AG09319 (cell line): ENCODE measurements around the gene OLIG1.

Experiments
- DNase-seq: peaks from one replicate; pipeline ENCODE4 v3.0.0-alpha.2; 2010; ENCODE audit warnings: low read depth; ENCODE audit errors: extremely low read depth
- TF ChIP-seq, protein P1 (sequence below): IDR thresholded peaks from 2 replicates; pipeline ENCODE4 v1.5.1; 2011; ENCODE audit warnings: low read depth, mild to moderate bottlenecking, inconsistent platforms, low read length, moderate library complexity

OLIG1 gene

DNA sequence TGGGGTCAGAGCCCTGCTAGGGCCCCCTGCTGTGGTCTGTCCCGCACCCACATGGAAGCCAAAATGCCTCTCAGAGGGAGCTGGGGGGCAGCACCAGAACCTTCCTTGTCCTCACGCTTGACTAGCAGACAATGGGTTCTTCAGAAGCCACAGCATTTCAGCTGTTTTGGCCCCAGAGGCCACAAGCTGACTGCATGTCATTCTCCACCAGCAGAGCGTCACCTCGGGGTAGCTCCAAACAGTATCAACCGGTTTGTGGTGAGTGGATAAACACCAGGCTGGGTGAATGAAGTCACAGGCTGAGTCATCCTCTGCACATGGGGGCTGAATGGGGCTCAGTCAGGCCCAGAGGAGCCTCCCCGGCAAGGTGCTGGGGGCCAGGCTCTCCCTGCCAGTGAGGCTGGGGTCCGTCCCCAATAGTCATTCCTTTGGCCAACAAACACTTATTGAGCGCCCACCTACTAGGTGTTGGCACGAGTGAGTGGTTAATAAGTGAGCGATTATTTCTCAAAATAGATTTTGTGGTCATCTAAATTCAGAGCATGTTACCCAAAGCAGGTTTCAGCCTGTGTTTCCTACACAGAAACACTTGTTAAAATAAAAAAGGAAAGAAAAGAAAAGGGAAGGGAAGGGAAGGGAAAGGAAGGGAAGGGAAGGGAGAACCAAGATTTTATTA, 9.1 kb downstream of the OLIG1 start:
- TF ChIP-seq, protein P1, sequence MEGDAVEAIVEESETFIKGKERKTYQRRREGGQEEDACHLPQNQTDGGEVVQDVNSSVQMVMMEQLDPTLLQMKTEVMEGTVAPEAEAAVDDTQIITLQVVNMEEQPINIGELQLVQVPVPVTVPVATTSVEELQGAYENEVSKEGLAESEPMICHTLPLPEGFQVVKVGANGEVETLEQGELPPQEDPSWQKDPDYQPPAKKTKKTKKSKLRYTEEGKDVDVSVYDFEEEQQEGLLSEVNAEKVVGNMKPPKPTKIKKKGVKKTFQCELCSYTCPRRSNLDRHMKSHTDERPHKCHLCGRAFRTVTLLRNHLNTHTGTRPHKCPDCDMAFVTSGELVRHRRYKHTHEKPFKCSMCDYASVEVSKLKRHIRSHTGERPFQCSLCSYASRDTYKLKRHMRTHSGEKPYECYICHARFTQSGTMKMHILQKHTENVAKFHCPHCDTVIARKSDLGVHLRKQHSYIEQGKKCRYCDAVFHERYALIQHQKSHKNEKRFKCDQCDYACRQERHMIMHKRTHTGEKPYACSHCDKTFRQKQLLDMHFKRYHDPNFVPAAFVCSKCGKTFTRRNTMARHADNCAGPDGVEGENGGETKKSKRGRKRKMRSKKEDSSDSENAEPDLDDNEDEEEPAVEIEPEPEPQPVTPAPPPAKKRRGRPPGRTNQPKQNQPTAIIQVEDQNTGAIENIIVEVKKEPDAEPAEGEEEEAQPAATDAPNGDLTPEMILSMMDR: no peak
- DNase-seq: no peak

DNA sequence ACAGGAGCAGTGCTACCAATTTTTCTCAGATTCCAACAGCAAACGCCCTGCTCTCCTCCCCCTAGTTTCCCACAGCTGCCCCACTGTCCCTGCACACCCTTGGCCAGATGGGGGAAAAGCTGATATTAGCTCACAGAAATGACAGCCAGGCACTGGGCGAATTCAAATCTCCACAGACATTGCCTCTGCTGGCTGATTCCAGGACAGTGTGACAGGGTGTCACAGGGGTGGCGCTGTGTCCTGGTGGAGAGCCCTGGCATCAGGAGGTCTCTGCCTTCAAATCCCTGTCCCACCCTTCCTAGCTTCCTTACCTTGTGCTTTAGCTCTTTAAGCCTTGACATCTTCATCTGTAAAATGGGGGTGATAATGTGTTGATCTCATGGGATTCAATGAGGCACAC, 10.4 kb downstream of the OLIG1 start:
- no peak for DNase-seq
- TF ChIP-seq, protein P1: no peak

GRCh38 chr21:33080776-33081175, 10.8 kb downstream of the OLIG1 start:
- TF ChIP-seq, protein P1: no peak
- DNase-seq: no peak

GRCh38 chr21:33088384-33088783, 18.4 kb downstream of the OLIG1 start:
- no peak for DNase-seq
- TF ChIP-seq, protein P1: no peak

- TF ChIP-seq, protein P1: no peak
- DNase-seq: no peak
These were observed 19.6 kb downstream of the OLIG1 start for GRCh38 chr21:33089395-33090119.

GRCh38 chr21:33096426-33096825, 26.5 kb downstream of the OLIG1 start:
- TF ChIP-seq, protein P1: no peak
- no peak for DNase-seq

- TF ChIP-seq, protein P1: no peak
- no peak for DNase-seq
These were observed 29.2 kb downstream of the OLIG1 start for GRCh38 chr21:33099131-33099530.
